Embryonic facial prominence (tissue), 1 donor: Measurements from ENCODE around the gene PSAP.

Source experiments
- DNase-seq: peaks from one replicate; pipeline ENCODE4 v3.0.0-alpha.2; 2016; ENCODE audit errors: extremely low spot score

Gene PSAP

GRCh38 chr10:71829171-71829570, 21.9 kb downstream of the PSAP start:
- DNase-seq, result no peak

GRCh38 chr10:71828702-71829101, 22.3 kb downstream of the PSAP start:
- no peak for DNase-seq

- DNase-seq, result no peak
These were observed 23.2 kb downstream of the PSAP start for GRCh38 chr10:71827852-71828251.

- DNase-seq, result no peak
These were observed 25.8 kb downstream of the PSAP start for GRCh38 chr10:71825217-71825616.

GRCh38 chr10:71824333-71824732, 26.7 kb downstream of the PSAP start:
- no peak for DNase-seq

GRCh38 chr10:71823356-71823755, 27.7 kb downstream of the PSAP start:
- DNase-seq, result no peak

- DNase-seq, result no peak
These were observed 28.9 kb downstream of the PSAP start for GRCh38 chr10:71821909-71822763.

- DNase-seq, result no peak
These were observed 30.1 kb downstream of the PSAP start for GRCh38 chr10:71820966-71821365.

- DNase-seq, result no peak
These were observed 31.1 kb downstream of the PSAP start for GRCh38 chr10:71819985-71820384.

- no peak for DNase-seq
These were observed 31.6 kb downstream of the PSAP start for GRCh38 chr10:71819441-71819861.

- DNase-seq, result no peak
These were observed 32.3 kb downstream of the PSAP start for GRCh38 chr10:71818674-71819260.

GRCh38 chr10:71817831-71818655, 33.0 kb downstream of the PSAP start:
- DNase-seq, result no peak

GRCh38 chr10:71816936-71817618, 34.0 kb downstream of the PSAP start:
- DNase-seq, result no peak

GRCh38 chr10:71816421-71816851, 34.6 kb downstream of the PSAP start:
- DNase-seq, result no peak

- no peak for DNase-seq
These were observed 35.4 kb downstream of the PSAP start for GRCh38 chr10:71815515-71816130.

GRCh38 chr10:71814922-71815411, 36.1 kb downstream of the PSAP start:
- DNase-seq, result no peak

- DNase-seq, result no peak
These were observed 38.0 kb downstream of the PSAP start for GRCh38 chr10:71812913-71813590.

- no peak for DNase-seq
These were observed 38.8 kb downstream of the PSAP start for GRCh38 chr10:71812016-71812912.

GRCh38 chr10:71811351-71811750, 39.7 kb downstream of the PSAP start:
- no peak for DNase-seq
